Mammary epithelial cell (primary cell): ENCODE measurements around the gene NUP42.

Source experiments
- CTCF ChIP-seq, 2 donors: IDR thresholded peaks in 1 of 2; conservative IDR thresholded peaks in 1 of 2; 2 replicates each; pipeline ENCODE4 v1.5.1; 2011 to 2012; ENCODE audit warnings: inconsistent platforms in 2 of 2, low read length in 2 of 2, mild to moderate bottlenecking in 2 of 2, control low read depth in 1 of 2, low read depth in 1 of 2; ENCODE audit not compliant: insufficient read depth in 1 of 2; ENCODE audit errors: extremely low read depth in 1 of 2
- EZH2 ChIP-seq: IDR thresholded peaks from 2 replicates; pipeline ENCODE4 v1.6.1; 2012; ENCODE audit warnings: low read length, inconsistent platforms, borderline replicate concordance

GRCh38 chr7:23161482-23161881, 20.4 kb upstream of the NUP42 start:
- TF ChIP-seq CTCF (conservative IDR thresholded peaks at IDR 0.05 in 1 of 2, IDR thresholded peaks at IDR 0.05 in 1 of 2; ENCODE audit: extremely low read depth in 1 of 2, insufficient read depth in 1 of 2, low read depth in 1 of 2, low read length in 2 of 2) (no peak), EZH2 (no peak)
